GM04503 (cell line): Measurements from ENCODE around the gene CARS2.
A peak's percentile ranks its signal among the peaks of the same experiment; 100 is the strongest.
"Not testable (repeated sequence)": the region's sequence is repeated elsewhere in the genome, so short reads cannot be mapped to it uniquely, and the experiment has no call there.

Experiments
- DNase-seq: peaks from one replicate; pipeline ENCODE4 v3.0.0-alpha.2; 2012; ENCODE audit warnings: low read depth

The CARS2 gene

GRCh38 chr13:110706570-110707372, 855 bp upstream of the CARS2 start:
- DNase-seq = no peak

- no peak for DNase-seq
These were observed 525 bp downstream of the CARS2 start for GRCh38 chr13:110705356-110705825.

- no peak for DNase-seq
These were observed 3.1 kb downstream of the CARS2 start for GRCh38 chr13:110702591-110703526.

- DNase-seq = no peak
These were observed 3.8 kb downstream of the CARS2 start for GRCh38 chr13:110702089-110702488.

GRCh38 chr13:110701061-110701460, 4.9 kb downstream of the CARS2 start:
- not testable (repeated sequence) for DNase-seq

GRCh38 chr13:110700641-110701040, 5.3 kb downstream of the CARS2 start:
- no peak for DNase-seq

GRCh38 chr13:110700186-110700585, 5.7 kb downstream of the CARS2 start:
- DNase-seq = no peak

GRCh38 chr13:110699148-110700145, 6.5 kb downstream of the CARS2 start:
- DNase-seq = no peak

- no peak for DNase-seq
These were observed 7.2 kb downstream of the CARS2 start for GRCh38 chr13:110698689-110699088.

GRCh38 chr13:110697842-110698241, 8.1 kb downstream of the CARS2 start:
- DNase-seq = no peak

GRCh38 chr13:110696776-110697175, 9.1 kb downstream of the CARS2 start:
- DNase-seq = no peak

- DNase-seq = not testable (repeated sequence)
These were observed 10.1 kb downstream of the CARS2 start for GRCh38 chr13:110695774-110696173.

GRCh38 chr13:110690516-110690915, 15.4 kb downstream of the CARS2 start:
- DNase-seq = no peak

GRCh38 chr13:110689711-110690110, 16.2 kb downstream of the CARS2 start:
- DNase-seq = no peak

GRCh38 chr13:110689041-110689440, 16.9 kb downstream of the CARS2 start:
- no peak for DNase-seq

GRCh38 chr13:110687736-110688135, 18.2 kb downstream of the CARS2 start:
- DNase-seq = no peak

- peak; percentile 49 for DNase-seq
These were observed 20.5 kb downstream of the CARS2 start for GRCh38 chr13:110685305-110686020.

GRCh38 chr13:110684388-110685056, 21.4 kb downstream of the CARS2 start:
- no peak for DNase-seq

- no peak for DNase-seq
These were observed 22.0 kb downstream of the CARS2 start for GRCh38 chr13:110683921-110684320.

GRCh38 chr13:110683203-110683883, 22.6 kb downstream of the CARS2 start:
- no peak for DNase-seq
